Prostate gland (tissue), 2 donors: ENCODE data around the gene SEC14L3. TPM values are rescaled to one million over a fixed set of nuclear protein-coding genes. Genes with fewer than 3 reads are reported as not detected.

Experiments
- DNase-seq: peaks from one replicate; pipeline ENCODE4 v3.0.0-alpha.2; 2019; ENCODE audit warnings: low spot score
- H3K27ac ChIP-seq, 2 donors: fragments of 200-600 bp; sonication (generic); 2 replicates each; pipeline ENCODE4 v1.5.1; 2017 to 2019
- H3K27me3 ChIP-seq: fragments of 200-600 bp; sonication (generic); replicated peaks from 2 replicates; pipeline ENCODE4 v1.5.1; 2019; ENCODE audit not compliant: insufficient read depth
- H3K36me3 ChIP-seq, 2 donors: fragments of 200-600 bp; sonication (generic); 1 replicate in 1 of 2; 2 replicates in 1 of 2; pipeline versions ENCODE4 v1.5.1 to v1.8.1; 2017 to 2019
- H3K4me1 ChIP-seq: fragments of 200-600 bp; sonication (generic); replicated peaks from 2 replicates; pipeline ENCODE4 v1.5.1; 2019
- H3K4me3 ChIP-seq, 2 donors: fragments of 200-600 bp; sonication (generic); 2 replicates each; pipeline ENCODE4 v1.5.1; 2017 to 2019
- H3K9me3 ChIP-seq: fragments of 200-600 bp; sonication (generic); 2 replicates; pipeline ENCODE4 v1.5.1; 2017
- POLR2A ChIP-seq: fragments of 450-650 bp; IDR thresholded peaks from one replicate; pipeline ENCODE4 v1.6.1; 2016; ENCODE audit warnings: antibody characterized with exemption, mild to moderate bottlenecking
- POLR2AphosphoS5 ChIP-seq: sonication (generic); formaldehyde crosslinking; IDR thresholded peaks from one replicate; pipeline ENCODE4 v1.6.1; 2017; ENCODE audit warnings: antibody characterized with exemption
- WGBS: methylation state at CpG from one replicate; pipeline ENCODE4 v1.1.5; 2018; 5-methylcytosine and 5-hydroxymethylcytosine counted together
- intact Hi-C: fragments of 100-400 bp; cut with DNase I; formaldehyde crosslinking; loops from one replicate; pipeline ENCODE4 v1.14.2; 2022
- total RNA-seq, 2 donors: library from RNA; depleted of rRNA; stranded (reverse); fragments of >200 nt; gene quantifications; one replicate each; pipeline ENCODE4 v1.1.0, GENCODE V29; 2016
- TF ChIP-seq, protein P1 (sequence below), 4 experiments: fragments of 200-600 bp in 2 of 4; fragments of 450-650 bp in 2 of 4; sonication (generic) in 2 of 4; IDR thresholded peaks; 1 replicate in 3 of 4; 2 replicates in 1 of 4; pipeline ENCODE4 v1.5.1; 2016 to 2019; ENCODE audit warnings: antibody characterized with exemption in 4 of 4, mild to moderate bottlenecking in 2 of 4, moderate library complexity in 2 of 4

Gene SEC14L3
- total RNA-seq, 2 donors from 2014 or later = not detected

DNA sequence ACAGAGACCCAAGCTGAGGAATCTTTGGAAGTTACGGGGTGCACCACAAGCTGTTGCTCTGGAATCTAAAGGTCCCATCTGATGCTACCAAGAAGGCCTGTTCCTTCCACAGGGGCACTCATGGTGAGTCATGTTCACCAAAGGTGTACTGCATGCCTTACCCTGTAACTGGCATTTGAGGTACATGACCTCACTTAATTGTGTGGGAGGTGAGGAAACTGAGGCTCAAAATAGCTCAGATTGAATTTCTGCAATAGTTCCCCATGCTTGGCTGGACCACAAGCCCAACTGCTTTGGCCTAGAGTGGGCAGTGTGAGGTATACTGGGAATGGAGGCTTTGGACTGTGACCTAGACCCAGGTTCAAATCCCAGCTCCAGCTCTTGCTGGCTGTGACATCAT, 38.0 kb downstream of the SEC14L3 start:
- H3K4me1 ChIP-seq = no peaks in the 10 kb centered on the region
- TF ChIP-seq, protein P1, sequence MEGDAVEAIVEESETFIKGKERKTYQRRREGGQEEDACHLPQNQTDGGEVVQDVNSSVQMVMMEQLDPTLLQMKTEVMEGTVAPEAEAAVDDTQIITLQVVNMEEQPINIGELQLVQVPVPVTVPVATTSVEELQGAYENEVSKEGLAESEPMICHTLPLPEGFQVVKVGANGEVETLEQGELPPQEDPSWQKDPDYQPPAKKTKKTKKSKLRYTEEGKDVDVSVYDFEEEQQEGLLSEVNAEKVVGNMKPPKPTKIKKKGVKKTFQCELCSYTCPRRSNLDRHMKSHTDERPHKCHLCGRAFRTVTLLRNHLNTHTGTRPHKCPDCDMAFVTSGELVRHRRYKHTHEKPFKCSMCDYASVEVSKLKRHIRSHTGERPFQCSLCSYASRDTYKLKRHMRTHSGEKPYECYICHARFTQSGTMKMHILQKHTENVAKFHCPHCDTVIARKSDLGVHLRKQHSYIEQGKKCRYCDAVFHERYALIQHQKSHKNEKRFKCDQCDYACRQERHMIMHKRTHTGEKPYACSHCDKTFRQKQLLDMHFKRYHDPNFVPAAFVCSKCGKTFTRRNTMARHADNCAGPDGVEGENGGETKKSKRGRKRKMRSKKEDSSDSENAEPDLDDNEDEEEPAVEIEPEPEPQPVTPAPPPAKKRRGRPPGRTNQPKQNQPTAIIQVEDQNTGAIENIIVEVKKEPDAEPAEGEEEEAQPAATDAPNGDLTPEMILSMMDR (IDR thresholded peaks at IDR 0.05) = no peak
- TF ChIP-seq POLR2AphosphoS5 (no peak), POLR2A (no peak)
- intact Hi-C loops = no loop called here

DNA sequence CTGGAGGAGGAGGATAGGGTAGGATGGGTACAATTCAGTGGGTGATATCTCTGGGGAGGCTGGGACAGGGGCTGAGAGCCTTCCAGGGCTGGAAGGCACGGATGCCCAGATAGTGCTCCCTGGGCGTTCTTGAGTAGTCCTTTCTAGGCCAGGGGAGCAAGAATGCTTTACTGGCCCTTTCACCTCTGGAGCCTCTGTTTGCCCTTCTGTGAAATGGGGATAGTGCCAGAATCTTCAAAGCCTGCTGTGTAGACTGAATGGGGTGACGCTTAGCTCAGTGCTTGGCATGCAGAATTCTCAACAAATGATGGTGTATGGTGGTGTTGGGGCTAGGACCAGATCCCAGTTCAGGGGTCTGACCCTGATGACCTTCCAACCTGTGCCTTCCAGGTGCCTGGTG, 38.6 kb downstream of the SEC14L3 start:
- Histone ChIP-seq H3K4me1 (no peaks in the 10 kb centered on the region), H3K9me3 (no peaks in the 10 kb centered on the region), H3K36me3 (no peaks in the 10 kb centered on the region), H3K27ac (no peak overlapping the region), H3K27me3 (no peaks in the 10 kb centered on the region), H3K4me3 (no peak overlapping the region)
- 95% methylated on average over 3 of the region's 3 CpGs for WGBS
- no peak for DNase-seq
- TF ChIP-seq, protein P1 (IDR thresholded peaks at IDR 0.05) = no peak
- TF ChIP-seq POLR2A (no peak), POLR2AphosphoS5 (no peak)
- intact Hi-C loops = no loop called here

More for the DNA sequence above, 38.0 kb downstream of the SEC14L3 start:
- H3K4me3 ChIP-seq = no peak overlapping the region
- no peak overlapping the region for H3K27ac ChIP-seq
- 100% methylated on average over 1 of the region's 1 CpG for WGBS
- no peak for DNase-seq
- H3K36me3 ChIP-seq = no peaks in the 10 kb centered on the region
- H3K27me3 ChIP-seq = no peaks in the 10 kb centered on the region
- H3K9me3 ChIP-seq = no peaks in the 10 kb centered on the region

DNA sequence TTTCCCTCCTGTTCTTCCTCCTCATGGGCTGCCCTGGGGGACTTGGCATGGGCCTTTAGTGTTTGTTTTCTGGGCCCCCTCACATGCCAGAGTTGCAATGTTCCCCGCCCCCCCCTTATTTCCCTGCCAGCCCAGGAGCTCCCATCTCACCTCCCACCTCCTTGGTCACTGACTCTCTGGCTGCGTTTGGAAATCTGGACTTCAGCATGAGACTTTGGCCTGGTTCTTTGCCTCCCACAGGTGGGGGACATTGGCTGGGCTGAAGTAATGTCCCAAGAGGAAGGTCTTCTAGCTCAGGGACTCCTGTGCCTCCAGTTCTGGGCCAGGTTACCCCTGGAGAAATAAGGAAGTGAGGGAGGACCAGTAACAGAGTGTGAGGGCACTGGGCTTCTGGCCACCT, 39.3 kb downstream of the SEC14L3 start:
- no peak overlapping the region for H3K4me3 ChIP-seq
- no peaks in the 10 kb centered on the region for H3K36me3 ChIP-seq
- no peaks in the 10 kb centered on the region for H3K9me3 ChIP-seq
- TF ChIP-seq POLR2AphosphoS5 = no peak
- TF ChIP-seq POLR2A = no peak
- TF ChIP-seq, protein P1 (IDR thresholded peaks at IDR 0.05) = no peak
- H3K4me1 ChIP-seq = no peaks in the 10 kb centered on the region
- no peak for DNase-seq
- no peaks in the 10 kb centered on the region for H3K27me3 ChIP-seq
- H3K27ac ChIP-seq = no peak overlapping the region
- WGBS = 64% methylated on average over 2 of the region's 2 CpGs
- intact Hi-C loops = no loop called here

DNA sequence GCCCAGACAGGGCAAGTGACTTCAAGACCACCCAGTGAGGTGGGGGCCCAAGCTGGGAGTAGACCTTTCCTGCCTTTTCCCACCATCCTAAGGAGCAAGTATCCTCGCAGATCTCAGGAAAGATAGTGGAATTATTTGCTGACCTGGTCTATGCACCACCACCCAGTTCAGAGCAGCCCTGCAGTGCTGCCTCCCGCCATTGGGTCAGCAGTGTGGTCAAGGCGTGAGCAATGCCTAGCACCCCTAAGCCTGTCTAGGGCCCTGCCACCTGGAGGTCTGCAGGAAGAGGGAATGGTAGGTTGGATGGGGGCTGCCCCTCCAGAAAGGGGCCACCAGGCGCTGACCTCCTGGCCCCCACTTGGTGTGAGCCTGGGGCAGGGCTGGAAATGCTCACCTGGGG, 39.7 kb downstream of the SEC14L3 start:
- H3K36me3 ChIP-seq = no peaks in the 10 kb centered on the region
- no peaks in the 10 kb centered on the region for H3K9me3 ChIP-seq
- no peaks in the 10 kb centered on the region for H3K27me3 ChIP-seq
- no peaks in the 10 kb centered on the region for H3K4me1 ChIP-seq
- DNase-seq = no peak
- no peak for TF ChIP-seq POLR2AphosphoS5
- no peak overlapping the region for H3K4me3 ChIP-seq
- WGBS = 89% methylated on average over 4 of the region's 4 CpGs
- intact Hi-C loops = no loop called here
- no peak overlapping the region for H3K27ac ChIP-seq

DNA sequence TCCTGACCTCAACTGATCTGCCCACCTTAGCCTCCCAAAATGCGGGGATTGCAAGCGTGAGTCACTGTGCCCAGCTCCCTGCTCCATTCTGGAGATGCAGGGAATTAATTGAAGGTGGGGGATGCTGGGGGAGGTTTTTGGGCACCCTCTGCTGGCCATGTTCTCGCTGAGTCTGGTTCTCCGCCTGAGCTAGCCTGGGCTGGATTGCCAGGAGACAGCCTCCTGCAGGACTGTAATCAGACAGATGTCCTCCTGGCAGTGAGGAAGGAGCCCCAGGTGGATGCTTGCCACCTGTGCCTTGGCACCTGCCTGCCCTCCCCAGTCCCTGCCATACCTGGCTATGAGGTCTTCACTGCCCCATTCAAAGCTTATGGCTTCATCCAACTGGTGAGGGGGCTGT, 40.9 kb downstream of the SEC14L3 start:
- TF ChIP-seq, protein P1 (IDR thresholded peaks at IDR 0.05) = no peak
- no peak for TF ChIP-seq POLR2AphosphoS5
- no peak for TF ChIP-seq POLR2A
- no peaks in the 10 kb centered on the region for H3K9me3 ChIP-seq

More for the DNA sequence above, 40.9 kb downstream of the SEC14L3 start:
- intact Hi-C loops = no loop called here
- Histone ChIP-seq H3K4me1 (no peaks in the 10 kb centered on the region), H3K4me3 (no peak overlapping the region), H3K27me3 (no peaks in the 10 kb centered on the region), H3K27ac (no peak overlapping the region), H3K36me3 (no peaks in the 10 kb centered on the region)
- 75% methylated on average over 4 of the region's 4 CpGs for WGBS
- no peak for DNase-seq
